ENCODE results near the gene ATP8B4. TPM values are rescaled to one million over a fixed set of nuclear protein-coding genes. Genes with fewer than 3 reads are reported as not detected.

ATP8B4 gene
- total RNA-seq, 1 donor from 2014 or later = 3.1 TPM

DNA sequence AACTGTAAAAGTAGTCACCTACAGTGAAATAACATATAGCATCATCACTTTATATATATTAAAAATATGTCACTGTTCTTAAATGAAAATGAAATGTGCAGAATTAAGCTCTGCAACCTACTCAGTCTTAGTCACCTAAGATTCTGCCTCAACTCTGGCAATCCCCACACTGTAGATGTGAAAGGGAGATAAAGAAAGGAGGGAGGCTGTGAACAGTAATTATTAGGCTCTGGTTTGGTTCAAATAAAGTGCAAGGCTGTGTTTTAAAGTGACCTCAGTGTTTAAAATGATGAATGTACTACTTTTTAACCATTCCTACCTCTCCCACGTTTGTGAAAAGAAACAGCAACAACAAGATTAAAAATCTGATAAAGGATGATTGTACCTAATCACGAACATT is 72.2 kb downstream of the ATP8B4 start:
- no peak for ATAC-seq
- no peak for DNase-seq
- intact Hi-C loops (cut with micrococcal nuclease) = no loop called here

DNA sequence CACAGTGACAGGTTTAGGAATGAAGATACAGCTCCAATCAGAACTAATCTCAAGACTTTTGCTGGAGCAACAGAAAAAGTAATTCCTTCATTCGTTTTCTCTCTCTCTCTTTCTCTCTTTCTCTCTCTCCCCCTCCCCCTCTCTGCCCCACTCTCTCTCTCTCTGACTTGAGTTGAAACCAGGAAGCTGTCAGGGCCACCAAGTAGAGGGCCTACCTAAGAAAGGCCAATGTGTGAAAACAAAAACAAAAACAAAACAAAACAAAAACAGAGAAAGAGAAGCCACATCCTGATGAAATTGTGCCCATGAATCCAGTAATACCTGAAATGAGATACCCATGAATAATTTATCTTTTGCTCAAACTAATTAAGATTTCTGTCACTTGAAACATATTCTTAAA is 72.9 kb downstream of the ATP8B4 start:
- ATAC-seq = no peak
- intact Hi-C loops (cut with micrococcal nuclease) = no loop called here
- no peak for DNase-seq

DNA sequence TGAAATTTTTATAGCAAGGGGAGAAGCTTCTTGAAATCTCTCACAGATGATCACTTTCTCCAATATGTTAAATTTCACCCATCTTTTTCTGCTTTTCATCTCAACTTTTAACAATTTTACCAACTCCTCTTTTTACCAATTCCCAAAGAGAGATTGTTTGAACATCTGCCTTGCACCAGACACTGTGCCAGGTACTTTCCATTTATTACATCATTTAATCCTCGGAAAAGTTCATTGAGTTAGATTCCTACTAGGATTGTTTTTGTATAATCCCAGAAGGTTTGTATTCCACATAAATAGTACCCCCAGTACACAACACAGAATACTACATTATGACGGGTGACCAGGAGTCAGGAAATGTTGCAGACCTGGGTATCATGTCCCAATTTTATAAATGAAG is 74.1 kb downstream of the ATP8B4 start:
- intact Hi-C loops (cut with micrococcal nuclease) = no loop called here

DNA sequence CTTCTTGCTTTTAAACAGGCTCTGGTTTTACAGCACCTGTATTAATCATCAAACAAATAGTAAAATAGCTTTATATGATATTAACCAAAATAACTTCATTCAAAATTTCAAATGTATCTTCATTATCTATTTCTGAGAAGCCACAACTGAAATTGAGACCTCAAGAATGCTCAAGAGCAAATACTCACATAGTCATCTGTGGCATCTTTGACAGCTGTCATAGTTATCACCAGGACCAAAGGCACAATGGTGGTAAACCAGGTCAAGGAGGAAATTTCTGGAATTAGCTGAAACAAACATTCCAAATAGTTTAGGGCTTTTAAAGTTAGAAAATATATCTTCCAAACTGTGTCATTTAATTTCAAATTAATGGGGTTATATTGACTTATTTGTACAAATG is 74.6 kb downstream of the ATP8B4 start:
- ATAC-seq (no peak), DNase-seq (no peak)
- intact Hi-C loops (cut with micrococcal nuclease) = no loop called here

More for the DNA sequence above, 74.1 kb downstream of the ATP8B4 start:
- ATAC-seq (no peak), DNase-seq (no peak)

DNA sequence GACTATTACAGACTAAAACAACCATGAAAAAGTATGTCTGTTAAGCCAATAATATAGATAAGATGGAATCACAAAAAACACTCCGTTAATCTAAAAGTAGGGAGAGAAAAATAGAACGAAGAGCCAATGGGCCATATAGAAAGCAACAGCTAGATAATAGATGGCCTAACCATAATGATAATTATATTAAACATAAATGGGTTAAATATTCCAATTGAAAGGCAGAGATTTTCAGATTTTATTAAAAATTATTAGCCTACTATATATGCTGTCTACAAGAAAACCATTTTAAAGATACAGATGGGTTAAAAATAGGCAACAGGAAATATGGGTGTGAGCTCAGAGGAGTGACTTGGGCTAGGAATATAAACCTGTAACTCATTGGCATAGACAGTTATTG is 76.3 kb downstream of the ATP8B4 start:
- intact Hi-C loops (cut with micrococcal nuclease) = no loop called here
- no peak for DNase-seq
- ATAC-seq = no peak

DNA sequence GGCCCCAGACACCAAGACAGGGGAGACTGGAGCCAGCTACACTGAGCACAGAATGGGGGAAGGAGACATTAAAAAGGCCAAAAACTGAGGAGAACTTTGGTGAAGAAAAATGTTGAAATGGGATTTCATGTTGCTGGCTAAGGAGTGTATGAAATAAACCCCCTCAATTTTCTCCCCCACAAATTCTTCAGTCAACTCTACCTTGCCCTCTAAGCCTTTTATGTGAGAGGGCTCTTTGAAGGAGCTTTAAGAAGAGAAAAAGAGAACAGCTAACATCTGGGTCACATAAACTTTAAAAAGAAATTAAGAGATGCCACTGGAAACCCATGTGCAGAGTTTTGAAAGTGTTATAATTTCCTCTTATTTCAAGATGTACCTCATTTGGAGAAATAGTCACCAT is 88.6 kb downstream of the ATP8B4 start:
- no peak for ATAC-seq
- intact Hi-C loops (cut with micrococcal nuclease) = no loop called here
- no peak for DNase-seq

DNA sequence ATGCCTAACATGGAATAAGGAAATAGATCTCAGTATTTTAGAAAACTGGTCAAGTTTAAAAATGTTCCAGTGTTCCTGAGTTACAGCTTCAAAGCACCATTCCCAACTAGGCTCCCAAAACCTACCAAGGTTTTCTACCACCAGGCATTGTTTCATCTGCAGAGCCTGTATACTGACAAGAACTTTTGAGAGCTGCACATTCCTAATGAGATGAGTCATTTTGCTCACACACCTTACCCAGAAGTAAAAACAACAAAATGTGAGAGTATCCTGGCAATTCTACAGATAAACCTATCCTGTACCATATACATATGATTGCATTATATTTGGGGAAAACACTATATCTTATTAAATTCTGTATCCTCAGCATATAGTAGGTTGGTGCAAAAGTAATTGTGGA is 90.7 kb downstream of the ATP8B4 start:
- no peak for DNase-seq
- ATAC-seq = no peak
- intact Hi-C loops (cut with micrococcal nuclease) = loop anchor here (2.0 kb wide), 1 partner anchor 20 kb away; no protein-coding TSS in a partner anchor

DNA sequence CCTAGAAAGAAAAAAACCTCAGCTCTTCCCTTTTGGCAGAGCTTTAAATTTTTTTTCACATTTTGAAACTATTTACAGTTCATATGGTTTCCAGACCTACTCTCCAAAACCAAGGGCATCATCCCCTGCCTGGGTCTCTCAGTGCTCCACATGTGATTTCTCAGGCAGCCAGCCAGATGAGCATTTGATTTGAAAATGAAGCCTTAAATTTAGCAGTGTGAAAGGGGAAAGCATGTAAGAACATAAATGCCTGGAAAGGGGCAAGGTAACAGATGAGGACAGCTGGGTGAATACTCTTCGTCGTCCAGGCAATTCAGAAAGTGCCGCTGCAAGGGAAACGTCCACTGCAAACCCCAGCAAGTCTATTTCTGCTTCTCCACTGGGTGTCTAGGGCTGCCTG is 94.8 kb downstream of the ATP8B4 start:
- no peak for DNase-seq
- ATAC-seq = no peak
- intact Hi-C loops (cut with micrococcal nuclease) = no loop called here

DNA sequence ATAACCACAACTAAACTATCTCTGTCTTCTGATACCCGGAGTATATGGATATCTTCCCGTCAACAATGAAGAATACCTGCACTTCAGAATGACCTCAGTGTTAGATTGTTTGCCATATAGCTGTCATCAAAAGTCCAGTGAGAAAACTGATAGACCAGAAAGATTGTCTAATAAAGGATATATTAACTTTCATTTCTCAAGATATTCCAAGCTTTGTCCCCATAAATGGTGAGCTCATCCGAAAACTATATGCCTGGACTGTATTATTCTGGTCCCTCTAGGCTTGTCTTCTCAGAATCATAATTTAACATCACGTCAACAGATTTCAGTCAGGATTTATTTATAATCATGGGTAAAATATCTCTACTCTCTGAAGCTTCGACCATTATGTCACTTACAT is 100.5 kb downstream of the ATP8B4 start:
- ATAC-seq = no peak
- DNase-seq = no peak
- intact Hi-C loops (cut with micrococcal nuclease) = no loop called here

DNA sequence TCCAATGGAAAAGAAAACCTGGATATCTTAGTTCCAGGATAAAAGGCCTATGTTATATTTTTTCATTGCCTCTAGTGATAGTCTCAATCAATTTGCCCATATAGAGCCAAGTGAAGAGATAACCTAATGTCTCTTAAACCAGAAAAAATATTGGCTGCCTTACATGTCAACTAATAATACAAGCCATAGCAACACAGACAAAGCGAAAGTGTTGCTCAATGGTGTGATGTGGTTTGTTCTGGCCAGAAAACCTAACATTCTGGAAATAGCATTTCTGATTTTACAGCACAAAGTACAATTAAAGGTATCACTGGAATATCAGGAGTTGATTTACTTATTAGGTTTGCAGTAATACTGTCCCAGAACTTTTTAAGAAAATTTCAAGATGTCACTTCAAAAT is 101.5 kb downstream of the ATP8B4 start:
- intact Hi-C loops (cut with micrococcal nuclease) = no loop called here
- DNase-seq = no peak
- ATAC-seq = peak; percentile 33

DNA sequence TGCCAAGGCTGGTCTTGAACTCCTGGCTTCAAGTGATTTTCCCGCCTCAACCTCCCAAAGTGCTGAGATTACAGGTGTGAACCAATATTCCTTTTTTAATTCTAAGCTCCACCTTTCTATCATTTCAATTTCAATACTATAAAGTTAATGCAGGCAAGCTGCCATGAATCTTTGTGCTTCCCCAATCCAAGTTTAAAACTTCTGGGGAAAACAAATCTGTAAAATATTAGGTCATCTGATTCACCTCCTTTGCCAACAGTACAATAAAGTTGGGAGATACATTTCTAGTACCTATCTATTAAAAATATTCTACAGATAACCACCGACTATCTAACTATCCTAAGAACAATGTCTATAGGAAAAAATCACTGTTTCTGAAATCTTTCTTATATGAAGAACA is 102.1 kb downstream of the ATP8B4 start:
- DNase-seq (no peak), ATAC-seq (no peak)
- intact Hi-C loops (cut with micrococcal nuclease) = no loop called here

DNA sequence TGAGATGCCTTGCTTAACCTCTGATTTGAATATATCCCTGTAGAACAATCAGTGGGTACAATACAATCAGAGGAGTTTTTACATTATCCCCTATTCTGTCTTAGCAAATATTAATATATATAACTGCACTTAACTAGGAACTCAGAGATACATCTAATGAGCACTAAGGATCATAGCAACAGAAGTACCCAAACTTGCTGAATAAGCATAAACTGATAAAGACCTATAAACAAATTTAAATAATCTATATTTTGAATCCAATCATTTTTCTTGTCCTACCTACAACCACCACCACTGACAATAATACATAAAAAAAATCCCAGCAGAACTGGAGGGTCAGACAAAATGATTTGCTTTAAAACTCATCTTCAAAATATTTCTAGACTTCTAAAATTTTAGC is 106.2 kb downstream of the ATP8B4 start:
- DNase-seq = no peak
- intact Hi-C loops (cut with micrococcal nuclease) = no loop called here
- ATAC-seq = no peak

DNA sequence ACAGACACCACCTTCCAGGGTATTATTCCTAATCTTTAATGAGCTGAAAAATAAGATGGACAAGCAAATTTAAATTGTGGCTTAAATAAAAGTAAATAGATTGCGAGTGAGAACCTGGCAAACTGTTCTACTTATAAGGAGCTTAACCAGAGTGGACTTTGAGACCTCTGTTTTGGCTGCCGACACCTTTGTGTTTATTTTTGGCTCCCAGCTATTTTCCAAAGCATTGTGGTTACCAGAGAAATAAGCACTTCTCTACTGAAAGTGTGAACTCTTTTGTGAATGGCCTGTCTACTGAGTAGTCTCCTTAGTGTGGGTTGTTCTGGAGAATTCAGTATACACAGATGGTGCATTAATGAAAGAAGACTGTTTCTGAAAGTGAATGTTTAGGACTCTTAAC is 109.4 kb downstream of the ATP8B4 start:
- peak; percentile 58 for ATAC-seq
- intact Hi-C loops (cut with micrococcal nuclease) = no loop called here
- DNase-seq = no peak

DNA sequence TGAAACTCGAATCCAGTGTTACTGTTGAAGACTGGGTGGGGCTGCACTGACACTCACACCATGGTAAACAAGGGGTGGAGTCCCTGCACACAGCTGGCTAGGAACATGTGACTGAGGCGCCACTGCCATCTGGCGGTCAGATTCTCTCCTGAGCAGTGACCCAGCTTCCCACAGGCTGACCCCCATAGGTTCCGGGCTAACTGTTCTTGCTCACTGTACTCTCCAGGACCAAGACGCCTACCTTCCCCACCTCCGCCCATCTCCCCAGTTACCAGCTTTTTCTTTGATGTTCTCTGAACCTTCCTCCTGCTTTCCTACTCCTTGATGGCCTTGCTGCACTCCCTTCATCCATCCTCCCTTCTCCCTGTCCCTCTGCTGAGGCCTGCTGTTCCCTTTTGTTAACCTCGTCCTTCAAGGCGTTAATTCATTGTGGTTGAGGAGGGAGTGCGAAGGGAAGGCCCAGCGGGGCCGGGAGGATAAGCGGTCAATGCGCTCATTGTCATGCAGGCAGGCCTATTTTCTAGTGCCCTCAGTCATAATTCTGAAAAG is 115.2 kb downstream of the ATP8B4 start:
- intact Hi-C loops (cut with micrococcal nuclease) = no loop called here
- peak; percentile 91 for DNase-seq
- peak; percentile 100 for ATAC-seq

DNA sequence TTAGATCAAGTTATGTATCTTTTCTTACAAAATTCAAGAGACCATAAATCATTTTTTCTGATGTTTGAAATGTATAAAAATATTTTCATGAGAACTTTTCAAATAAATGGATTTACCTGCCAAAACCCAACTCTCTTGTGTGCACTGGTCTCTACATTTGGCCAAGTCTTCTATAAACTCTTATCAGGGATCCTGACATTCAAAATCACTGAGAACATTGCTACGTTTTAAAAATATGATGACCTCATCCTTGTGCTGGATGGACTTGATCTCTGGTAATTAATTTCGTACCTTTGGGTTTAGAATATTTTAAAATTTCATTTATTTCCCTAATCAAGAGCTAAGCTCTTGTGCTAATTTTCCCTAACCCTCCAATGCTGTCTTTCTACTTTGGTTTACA is 127.4 kb downstream of the ATP8B4 start:
- ATAC-seq = peak; percentile 44
- intact Hi-C loops (cut with micrococcal nuclease) = no loop called here
- DNase-seq = no peak

DNA sequence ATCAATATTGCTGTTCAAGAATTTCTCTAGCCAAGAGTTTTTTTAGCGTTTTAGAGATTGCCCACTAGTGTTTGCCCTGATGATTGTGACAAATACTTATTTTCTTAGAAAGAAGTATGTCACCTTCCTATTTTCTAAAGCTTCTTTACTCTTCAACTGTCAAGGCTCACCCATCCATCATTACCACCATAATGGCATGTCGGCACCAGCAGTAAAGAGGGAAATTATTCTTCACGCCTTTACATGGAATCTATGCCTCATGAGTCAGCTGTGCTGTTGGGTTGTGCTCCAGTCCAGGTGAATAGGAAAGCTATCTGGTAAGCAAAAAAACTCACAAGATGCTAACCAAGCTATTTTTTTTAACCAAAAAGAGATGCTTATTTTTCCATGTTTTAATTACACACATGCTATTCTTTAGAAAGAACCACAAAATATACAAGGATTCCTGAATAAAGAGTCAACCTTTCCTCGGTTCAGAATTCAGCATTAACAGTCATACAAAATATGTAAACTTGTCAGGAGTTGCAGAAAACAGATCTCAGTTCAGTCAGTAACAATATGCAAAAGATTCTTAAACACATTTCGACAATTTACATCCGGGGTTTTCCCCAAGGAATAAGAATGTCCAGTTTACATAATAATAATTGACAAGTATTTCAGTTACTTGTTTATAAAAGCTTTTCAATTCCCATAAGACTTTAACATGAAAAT is 128.0 kb downstream of the ATP8B4 start:
- intact Hi-C loops (cut with micrococcal nuclease) = no loop called here

DNA sequence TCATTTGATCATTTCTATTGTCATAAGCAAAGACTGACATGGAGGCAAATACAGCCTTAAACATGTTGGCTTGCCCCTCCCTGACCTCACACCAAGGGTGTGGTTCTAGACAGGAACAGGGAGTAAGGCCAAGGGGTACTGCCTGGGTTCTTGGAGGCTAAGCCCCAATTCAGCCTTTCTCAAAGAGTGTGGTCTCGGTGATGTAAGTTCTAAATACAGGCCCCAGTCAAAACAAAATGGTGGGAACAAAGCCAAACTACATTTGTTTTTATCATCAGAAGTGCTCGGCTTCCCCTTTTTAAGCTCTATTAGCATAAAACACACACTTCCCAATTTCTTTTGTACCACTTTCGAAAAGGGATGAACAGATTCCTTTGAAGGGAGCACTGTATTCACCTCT is 129.5 kb downstream of the ATP8B4 start:
- intact Hi-C loops (cut with micrococcal nuclease) = no loop called here
- ATAC-seq (peak; percentile 83), DNase-seq (peak; percentile 29)

More for the DNA sequence above, 128.0 kb downstream of the ATP8B4 start:
- ATAC-seq (no peak), DNase-seq (no peak)

DNA sequence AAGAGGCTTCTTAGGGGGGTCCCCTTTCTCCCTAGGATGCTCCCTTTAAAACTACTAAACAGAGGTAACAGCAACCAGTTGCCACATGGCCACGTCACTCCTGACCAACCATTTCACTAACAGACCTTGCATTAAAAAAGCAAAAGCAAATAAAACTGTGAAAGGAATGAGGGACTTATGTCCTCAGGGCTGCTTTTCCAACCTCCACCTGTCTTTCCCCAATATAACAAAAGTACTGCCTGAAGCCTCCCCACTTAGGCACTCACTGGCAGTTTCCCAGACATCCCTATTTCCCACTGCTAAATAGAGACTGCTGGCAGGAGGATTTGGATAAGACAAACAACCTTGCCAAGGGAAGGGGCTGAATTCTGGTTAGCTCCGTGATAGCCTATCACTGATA is 130.3 kb downstream of the ATP8B4 start:
- DNase-seq (no peak), ATAC-seq (no peak)
- intact Hi-C loops (cut with micrococcal nuclease) = no loop called here

DNA sequence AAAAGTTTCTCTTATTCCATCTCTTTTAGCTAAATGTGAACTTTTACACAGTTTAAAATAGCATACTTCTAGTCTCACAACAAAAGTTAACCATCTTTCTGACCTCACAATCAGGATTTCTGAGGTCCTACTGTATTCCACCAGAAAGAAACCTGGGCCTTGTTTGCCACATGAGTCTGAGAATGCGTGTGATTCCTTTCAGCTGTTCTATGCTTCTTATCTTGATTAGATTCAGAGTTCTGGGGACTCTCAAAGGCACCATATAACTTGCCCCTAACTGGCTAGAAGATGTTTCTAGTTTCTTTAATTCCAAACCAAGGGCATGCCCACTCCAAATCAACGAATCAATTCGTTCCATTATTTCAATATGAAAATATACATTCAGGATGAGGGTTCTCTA is 131.1 kb downstream of the ATP8B4 start:
- intact Hi-C loops (cut with micrococcal nuclease) = no loop called here
- DNase-seq (no peak), ATAC-seq (no peak)

DNA sequence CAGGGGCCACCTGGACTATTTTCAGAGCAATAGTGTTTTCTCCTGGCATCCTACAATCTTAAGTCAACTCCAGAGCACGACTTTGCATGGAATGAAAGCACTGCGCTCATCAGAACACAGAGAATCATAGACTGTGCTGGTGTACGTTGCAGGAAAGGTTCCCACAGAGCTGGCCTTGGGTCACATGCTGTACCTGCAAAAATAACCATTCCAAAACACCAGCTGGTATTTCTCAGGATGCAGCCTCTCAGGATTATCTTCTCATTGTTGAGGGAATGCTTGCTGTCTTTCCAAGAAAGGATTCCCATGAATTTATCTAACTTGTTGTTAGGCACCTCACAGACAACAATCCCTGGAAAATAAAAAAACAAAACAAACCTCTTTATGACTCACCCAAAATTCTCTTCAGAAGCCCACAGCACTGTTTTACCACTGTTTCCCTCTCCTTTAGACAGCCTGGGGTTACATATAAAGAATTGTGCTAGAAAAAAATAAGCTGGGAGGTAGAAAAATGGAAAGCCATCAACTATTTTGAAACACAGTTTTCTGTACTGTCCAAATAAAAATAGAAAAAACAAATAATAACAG is 131.7 kb downstream of the ATP8B4 start:
- peak; percentile 47 for ATAC-seq
- DNase-seq = no peak
- intact Hi-C loops (cut with micrococcal nuclease) = no loop called here

DNA sequence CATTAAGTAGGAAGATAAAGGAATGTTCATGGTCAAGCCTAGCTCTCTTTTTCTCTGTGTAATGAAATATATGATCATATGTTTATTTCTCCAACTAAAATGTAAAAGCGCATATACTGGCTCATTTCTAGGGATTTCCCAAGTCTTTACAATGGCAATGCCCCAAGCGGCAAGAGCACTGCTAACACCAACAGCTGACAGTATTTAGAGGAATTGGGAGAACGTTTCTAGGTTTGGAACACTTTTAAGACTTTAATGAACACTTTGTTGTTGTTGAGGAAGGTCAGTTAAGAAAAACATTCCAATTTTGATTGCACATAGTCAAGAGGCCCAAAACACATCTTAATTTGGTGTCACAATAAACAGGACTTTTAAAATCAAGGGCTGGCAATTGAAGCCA is 132.7 kb downstream of the ATP8B4 start:
- intact Hi-C loops (cut with micrococcal nuclease) = no loop called here
- ATAC-seq (no peak), DNase-seq (no peak)

All from left ventricle myocardium superior (tissue), 1 donor.